ENCODE data around the gene TMEM186.

DNA sequence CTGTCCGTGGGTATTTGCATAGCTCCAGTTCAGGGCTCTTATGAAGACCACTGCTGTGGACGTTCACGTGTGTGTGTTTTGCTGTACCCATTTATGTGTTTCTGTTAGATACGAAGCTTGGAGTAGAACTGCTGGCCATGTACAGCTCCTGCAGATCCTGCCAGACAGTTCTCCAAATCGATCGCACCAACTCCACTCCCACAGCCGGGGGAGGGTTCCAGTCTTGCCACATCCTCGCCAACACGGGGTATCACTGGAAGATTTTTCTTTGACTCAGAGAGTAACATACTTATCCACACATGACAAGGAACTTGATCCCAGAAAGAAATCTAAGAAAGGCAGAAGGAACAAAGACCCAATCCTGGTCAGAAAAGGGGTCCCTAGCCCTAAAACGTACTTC lies 37.4 kb downstream of the TMEM186 start:
- TF ChIP-seq, protein P1, sequence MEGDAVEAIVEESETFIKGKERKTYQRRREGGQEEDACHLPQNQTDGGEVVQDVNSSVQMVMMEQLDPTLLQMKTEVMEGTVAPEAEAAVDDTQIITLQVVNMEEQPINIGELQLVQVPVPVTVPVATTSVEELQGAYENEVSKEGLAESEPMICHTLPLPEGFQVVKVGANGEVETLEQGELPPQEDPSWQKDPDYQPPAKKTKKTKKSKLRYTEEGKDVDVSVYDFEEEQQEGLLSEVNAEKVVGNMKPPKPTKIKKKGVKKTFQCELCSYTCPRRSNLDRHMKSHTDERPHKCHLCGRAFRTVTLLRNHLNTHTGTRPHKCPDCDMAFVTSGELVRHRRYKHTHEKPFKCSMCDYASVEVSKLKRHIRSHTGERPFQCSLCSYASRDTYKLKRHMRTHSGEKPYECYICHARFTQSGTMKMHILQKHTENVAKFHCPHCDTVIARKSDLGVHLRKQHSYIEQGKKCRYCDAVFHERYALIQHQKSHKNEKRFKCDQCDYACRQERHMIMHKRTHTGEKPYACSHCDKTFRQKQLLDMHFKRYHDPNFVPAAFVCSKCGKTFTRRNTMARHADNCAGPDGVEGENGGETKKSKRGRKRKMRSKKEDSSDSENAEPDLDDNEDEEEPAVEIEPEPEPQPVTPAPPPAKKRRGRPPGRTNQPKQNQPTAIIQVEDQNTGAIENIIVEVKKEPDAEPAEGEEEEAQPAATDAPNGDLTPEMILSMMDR (IDR thresholded peaks at IDR 0.05) = no peak
- no peak for TF ChIP-seq EZH2 (IDR thresholded peaks at IDR 0.05; ENCODE audit: borderline replicate concordance, insufficient read depth, low read depth, low read length, poor library complexity, severe bottlenecking)

Data from B cell (primary cell).